Measurements from ENCODE around the gene ANKS3.

DNA sequence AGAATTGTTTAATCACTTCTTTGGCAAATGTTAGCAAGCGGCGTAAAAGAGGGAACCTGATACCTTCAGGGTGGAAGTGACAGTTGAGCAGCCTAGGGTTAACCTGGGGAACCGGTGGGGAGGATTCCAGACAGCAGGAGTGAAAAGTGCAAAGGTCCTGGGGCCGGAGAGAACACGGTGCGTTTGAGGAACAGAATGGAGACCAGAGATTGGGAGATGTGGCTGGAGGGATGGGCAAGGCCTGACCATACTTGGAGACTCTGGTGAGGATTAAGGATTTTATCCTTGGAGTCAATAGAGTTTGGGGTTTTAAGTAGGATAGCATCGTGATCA is 35.2 kb upstream of the ANKS3 start:
- TF ChIP-seq, protein P1, sequence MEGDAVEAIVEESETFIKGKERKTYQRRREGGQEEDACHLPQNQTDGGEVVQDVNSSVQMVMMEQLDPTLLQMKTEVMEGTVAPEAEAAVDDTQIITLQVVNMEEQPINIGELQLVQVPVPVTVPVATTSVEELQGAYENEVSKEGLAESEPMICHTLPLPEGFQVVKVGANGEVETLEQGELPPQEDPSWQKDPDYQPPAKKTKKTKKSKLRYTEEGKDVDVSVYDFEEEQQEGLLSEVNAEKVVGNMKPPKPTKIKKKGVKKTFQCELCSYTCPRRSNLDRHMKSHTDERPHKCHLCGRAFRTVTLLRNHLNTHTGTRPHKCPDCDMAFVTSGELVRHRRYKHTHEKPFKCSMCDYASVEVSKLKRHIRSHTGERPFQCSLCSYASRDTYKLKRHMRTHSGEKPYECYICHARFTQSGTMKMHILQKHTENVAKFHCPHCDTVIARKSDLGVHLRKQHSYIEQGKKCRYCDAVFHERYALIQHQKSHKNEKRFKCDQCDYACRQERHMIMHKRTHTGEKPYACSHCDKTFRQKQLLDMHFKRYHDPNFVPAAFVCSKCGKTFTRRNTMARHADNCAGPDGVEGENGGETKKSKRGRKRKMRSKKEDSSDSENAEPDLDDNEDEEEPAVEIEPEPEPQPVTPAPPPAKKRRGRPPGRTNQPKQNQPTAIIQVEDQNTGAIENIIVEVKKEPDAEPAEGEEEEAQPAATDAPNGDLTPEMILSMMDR (IDR thresholded peaks at IDR 0.05), result no peak
- TF ChIP-seq POLR2A (IDR thresholded peaks at IDR 0.05), result no peak
